ENCODE results near the gene CAMK1D.

DNA sequence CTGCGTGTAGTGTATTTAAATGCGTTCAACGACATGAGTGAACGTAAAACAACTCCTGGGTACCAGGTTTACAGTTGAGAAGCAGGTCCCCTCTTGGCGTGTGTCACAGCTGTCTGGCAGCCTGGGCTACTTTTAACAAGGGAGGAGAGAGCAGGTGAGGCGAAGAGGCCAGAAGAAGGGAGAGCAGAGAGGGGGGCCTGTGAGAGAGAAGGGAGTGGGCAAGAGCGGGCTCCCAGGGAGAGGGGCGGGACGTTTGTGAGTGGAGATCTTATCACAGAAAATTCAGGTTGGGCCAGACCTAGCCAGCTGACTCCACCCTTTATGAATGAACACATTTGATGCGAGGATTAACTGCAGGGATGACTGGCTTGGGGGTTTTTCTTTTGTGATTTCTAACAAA lies 154.0 kb downstream of the CAMK1D start:
- TF ChIP-seq CTCF (conservative IDR thresholded peaks at IDR 0.05; ENCODE audit: low read depth, low read length) (no peak), NFE2L2 (IDR thresholded peaks at IDR 0.05; ENCODE audit: low read depth, low read length) (no peak), ELK1 (IDR thresholded peaks at IDR 0.05; ENCODE audit: borderline replicate concordance, low read depth, low read length) (no peak), POLR2A (IDR thresholded peaks at IDR 0.05; ENCODE audit: low read depth, low read length) (no peak), SMC3 (IDR thresholded peaks at IDR 0.05; ENCODE audit: low read depth, low read length) (no peak), MAFK (IDR thresholded peaks at IDR 0.05; ENCODE audit: low read depth, low read length) (no peak), MXI1 (IDR thresholded peaks at IDR 0.05; ENCODE audit: borderline replicate concordance, low read depth, low read length) (no peak)
- TF ChIP-seq, protein P1, sequence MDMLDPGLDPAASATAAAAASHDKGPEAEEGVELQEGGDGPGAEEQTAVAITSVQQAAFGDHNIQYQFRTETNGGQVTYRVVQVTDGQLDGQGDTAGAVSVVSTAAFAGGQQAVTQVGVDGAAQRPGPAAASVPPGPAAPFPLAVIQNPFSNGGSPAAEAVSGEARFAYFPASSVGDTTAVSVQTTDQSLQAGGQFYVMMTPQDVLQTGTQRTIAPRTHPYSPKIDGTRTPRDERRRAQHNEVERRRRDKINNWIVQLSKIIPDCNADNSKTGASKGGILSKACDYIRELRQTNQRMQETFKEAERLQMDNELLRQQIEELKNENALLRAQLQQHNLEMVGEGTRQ (IDR thresholded peaks at IDR 0.05; ENCODE audit: low read depth, low read length) = no peak

Measured in IMR-90 (cell line).